Measurements from ENCODE around the gene TMEM108. TPM values are rescaled to one million over a fixed set of nuclear protein-coding genes. Genes with fewer than 3 reads are reported as not detected.

The TMEM108 gene
- total and polyA plus RNA-seq, 2 of the 4 experiments (the other 2 are of a cell fraction): 0.18 to 2.2 TPM

DNA sequence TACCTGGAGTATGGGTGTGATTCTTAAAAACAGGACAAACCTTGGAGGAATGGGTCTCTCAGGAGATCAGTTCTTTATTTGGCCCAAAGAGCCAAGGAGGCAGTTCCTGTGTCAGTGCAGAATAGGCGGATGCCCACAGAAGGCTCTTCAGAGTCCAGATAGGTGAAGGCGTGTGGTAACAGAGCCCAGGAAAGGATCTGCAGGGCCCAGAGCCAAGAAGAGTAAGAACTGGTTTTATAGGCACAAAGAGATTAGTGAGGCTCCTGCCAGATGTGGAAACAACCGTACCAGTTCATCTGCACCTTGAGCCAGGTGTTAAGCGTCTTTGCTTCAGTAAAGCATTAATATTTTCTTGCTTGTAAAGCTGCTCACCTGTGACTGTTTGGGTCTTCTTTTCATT is 221.6 kb downstream of the TMEM108 start:
- ChIA-PET CTCF (no interaction called here), POLR2A (ENCODE audit: unreplicated experiment) (no interaction called here)
- Histone ChIP-seq H3K36me3 (ENCODE audit: control insufficient read depth, insufficient read depth, low read length) (no peaks in the 10 kb centered on the region), H4K91ac (ENCODE audit: insufficient read depth, low read depth, low read length) (no peak overlapping the region), H2AK9ac (replicated peaks; ENCODE audit: low read depth, low read length, poor library complexity) (no peak overlapping the region), H3K4me1 (ENCODE audit: control insufficient read depth, insufficient read depth, low read length) (no peaks in the 10 kb centered on the region), H3K14ac (replicated peaks; ENCODE audit: low read depth, low read length) (no peak overlapping the region), H2AK5ac (ENCODE audit: low read depth, low read length) (no peak overlapping the region), H3K18ac (ENCODE audit: low read depth, low read length) (no peak overlapping the region), H3K4me2 (ENCODE audit: low read depth, low read length) (no peak overlapping the region), H3K4ac (ENCODE audit: low read depth, low read length) (no peak overlapping the region), H3K27ac (ENCODE audit: insufficient read depth, low read length) (no peak overlapping the region), H3K27me3 (ENCODE audit: control insufficient read depth, insufficient read depth, low read length) (no peaks in the 10 kb centered on the region; the same call in 1 of the 2 replicates), H3K56ac (ENCODE audit: extremely low read depth, insufficient read depth, low read length) (no peak overlapping the region), H3K79me1 (ENCODE audit: low read depth in 1 of 2, low read length in 2 of 2) (no peaks in the 10 kb centered on the region), H4K5ac (ENCODE audit: low read depth, low read length) (no peak overlapping the region), H3K9me1 (ENCODE audit: insufficient read depth, low read length) (no peaks in the 10 kb centered on the region), H2BK5ac (ENCODE audit: low read depth, low read length, poor library complexity, severe bottlenecking) (no peak overlapping the region), H2BK120ac (ENCODE audit: low read depth, low read length) (no peak overlapping the region), H3K23ac (ENCODE audit: low read depth, low read length) (no peak overlapping the region), H2AFZ (replicated peaks; ENCODE audit: low read length, poor library complexity) (no peak overlapping the region), H3K9ac (ENCODE audit: low read depth, low read length) (no peak overlapping the region), H2BK15ac (ENCODE audit: low read depth, low read length) (no peak overlapping the region), H2BK20ac (ENCODE audit: low read depth, low read length) (no peak overlapping the region), H3K4me3 (ENCODE audit: insufficient read depth, low read depth, low read length) (no peak overlapping the region), H4K8ac (ENCODE audit: low read depth in 2 of 2, low read length in 2 of 2) (no peak overlapping the region), H4K20me1 (ENCODE audit: insufficient read depth, low read length) (no peaks in the 10 kb centered on the region), H3K9me3 (ENCODE audit: control insufficient read depth, insufficient read depth, low read length) (no peaks in the 10 kb centered on the region)
- no peak for ATAC-seq (ENCODE audit: low read depth)
- WGBS, 2 experiments (ENCODE audit: extremely low coverage in 2 of 2, insufficient read length in 1 of 2): 94% methylated on average over 2 of the region's 4 CpGs; no CpG with 5 or more reads in 1 of the 2 experiments
- TF ChIP-seq MAFK (IDR thresholded peaks at IDR 0.05; ENCODE audit: low read depth, low read length) (no peak), SMC3 (IDR thresholded peaks at IDR 0.05; ENCODE audit: low read depth, low read length) (no peak), USF2 (IDR thresholded peaks at IDR 0.05; ENCODE audit: low read depth, low read length) (no peak), CHD1 (IDR thresholded peaks at IDR 0.05; ENCODE audit: low read depth, low read length) (no peak), CEBPB (IDR thresholded peaks at IDR 0.05; ENCODE audit: low read depth, low read length) (no peak), FOS (IDR thresholded peaks at IDR 0.05; ENCODE audit: low read depth, low read length) (no peak), NFE2L2 (IDR thresholded peaks at IDR 0.05; ENCODE audit: low read depth, low read length) (no peak), MXI1 (IDR thresholded peaks at IDR 0.05; ENCODE audit: borderline replicate concordance, low read depth, low read length) (no peak), RAD21 (IDR thresholded peaks at IDR 0.05; ENCODE audit: low read length) (no peak), RFX5 (IDR thresholded peaks at IDR 0.05; ENCODE audit: low read depth, low read length) (no peak), POLR2A (IDR thresholded peaks at IDR 0.05; ENCODE audit: low read depth, low read length) (no peak), MAZ (IDR thresholded peaks at IDR 0.05; ENCODE audit: borderline replicate concordance, low read depth, low read length) (no peak), BHLHE40 (IDR thresholded peaks at IDR 0.05; ENCODE audit: low read depth, low read length) (no peak), RCOR1 (IDR thresholded peaks at IDR 0.05; ENCODE audit: insufficient replicate concordance, low read length) (no peak), ELK1 (IDR thresholded peaks at IDR 0.05; ENCODE audit: borderline replicate concordance, low read depth, low read length) (no peak)
- TF ChIP-seq, protein P1, sequence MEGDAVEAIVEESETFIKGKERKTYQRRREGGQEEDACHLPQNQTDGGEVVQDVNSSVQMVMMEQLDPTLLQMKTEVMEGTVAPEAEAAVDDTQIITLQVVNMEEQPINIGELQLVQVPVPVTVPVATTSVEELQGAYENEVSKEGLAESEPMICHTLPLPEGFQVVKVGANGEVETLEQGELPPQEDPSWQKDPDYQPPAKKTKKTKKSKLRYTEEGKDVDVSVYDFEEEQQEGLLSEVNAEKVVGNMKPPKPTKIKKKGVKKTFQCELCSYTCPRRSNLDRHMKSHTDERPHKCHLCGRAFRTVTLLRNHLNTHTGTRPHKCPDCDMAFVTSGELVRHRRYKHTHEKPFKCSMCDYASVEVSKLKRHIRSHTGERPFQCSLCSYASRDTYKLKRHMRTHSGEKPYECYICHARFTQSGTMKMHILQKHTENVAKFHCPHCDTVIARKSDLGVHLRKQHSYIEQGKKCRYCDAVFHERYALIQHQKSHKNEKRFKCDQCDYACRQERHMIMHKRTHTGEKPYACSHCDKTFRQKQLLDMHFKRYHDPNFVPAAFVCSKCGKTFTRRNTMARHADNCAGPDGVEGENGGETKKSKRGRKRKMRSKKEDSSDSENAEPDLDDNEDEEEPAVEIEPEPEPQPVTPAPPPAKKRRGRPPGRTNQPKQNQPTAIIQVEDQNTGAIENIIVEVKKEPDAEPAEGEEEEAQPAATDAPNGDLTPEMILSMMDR (conservative IDR thresholded peaks at IDR 0.05; ENCODE audit: low read depth, low read length): no peak
- no peak for DNase-seq
- BruUV-seq (replicated peaks): no TSS peak
- intact Hi-C loops (cut with micrococcal nuclease) (no loop called here), in situ Hi-C loops (cut with MboI; ENCODE audit: low sequenced_read_pairs) (no loop called here), dilution Hi-C loops (cut with HindIII; ENCODE audit: low sequenced_read_pairs, unreplicated experiment) (no loop called here)
